ENCODE data around the gene NLGN2. TPM values are rescaled to one million over a fixed set of nuclear protein-coding genes. Genes with fewer than 3 reads are reported as not detected.

NLGN2 gene
- total and polyA plus RNA-seq, 4 donors, result 0.24 to 2.4 (median 0.90) TPM

- 93% methylated on average over 29 of the region's 29 CpGs for WGBS
- Histone ChIP-seq H3K4me3 (ENCODE audit: low read depth in 1 of 3, low read length in 3 of 3) (no peak overlapping the region), H3K9ac (ENCODE audit: low read depth in 1 of 2, low read length in 2 of 2) (no peak overlapping the region), H3K36me3 (ENCODE audit: control insufficient read depth in 4 of 4, insufficient read depth in 3 of 4, low read depth in 1 of 4, low read length in 3 of 4) (no peaks in the 10 kb centered on the region), H3K27me3 (ENCODE audit: control insufficient read depth in 4 of 4, insufficient read depth in 4 of 4, low read length in 3 of 4) (no peaks in the 10 kb centered on the region), H3K9me3 (ENCODE audit: control insufficient read depth in 4 of 4, low read length in 3 of 4) (no peaks in the 10 kb centered on the region), H3K4me1 (ENCODE audit: control insufficient read depth in 4 of 4, insufficient read depth in 4 of 4, low read length in 3 of 4) (no peaks in the 10 kb centered on the region), H3K27ac (ENCODE audit: low read depth in 1 of 2, low read length in 2 of 2) (no peak overlapping the region)
- no peak for DNase-seq (ENCODE audit: low spot score)
- TF ChIP-seq YY1 (IDR thresholded peaks at IDR 0.05) (no peak), TAF1 (conservative IDR thresholded peaks at IDR 0.05) (no peak), FOXA2 (IDR thresholded peaks at IDR 0.05) (no peak), JUND (IDR thresholded peaks at IDR 0.05) (no peak), ZBTB33 (IDR thresholded peaks at IDR 0.05) (no peak), RAD21 (IDR thresholded peaks at IDR 0.05) (no peak), ATF3 (IDR thresholded peaks at IDR 0.05) (no peak), EGR1 (IDR thresholded peaks at IDR 0.05; ENCODE audit: low read depth in 2 of 2) (no peak), NR2F2 (IDR thresholded peaks at IDR 0.05) (no peak), SP1 (IDR thresholded peaks at IDR 0.05) (no peak), HNF4A (conservative IDR thresholded peaks at IDR 0.05) (no peak), CTCF (IDR thresholded peaks at IDR 0.05; ENCODE audit: low read depth, low read length, missing input control) (no peak), FOXA1 (IDR thresholded peaks at IDR 0.05) (no peak), HNF4G (IDR thresholded peaks at IDR 0.05) (no peak)
These were observed 19.3 kb downstream of the NLGN2 start for GRCh38 chr17:7426896-7427489.

GRCh38 chr17:7427549-7427948 lies 19.9 kb downstream of the NLGN2 start:
- TF ChIP-seq YY1 (IDR thresholded peaks at IDR 0.05), result no peak
- TF ChIP-seq JUND (IDR thresholded peaks at IDR 0.05), result no peak
- no peak for TF ChIP-seq ZBTB33 (IDR thresholded peaks at IDR 0.05)
- no peak for TF ChIP-seq EGR1 (IDR thresholded peaks at IDR 0.05; ENCODE audit: low read depth in 2 of 2)
- no peak for TF ChIP-seq GABPA (IDR thresholded peaks at IDR 0.05 in 1 of 2, conservative IDR thresholded peaks at IDR 0.05 in 1 of 2)
- no peak for TF ChIP-seq RAD21 (IDR thresholded peaks at IDR 0.05)
- TF ChIP-seq CTCF (IDR thresholded peaks at IDR 0.05; ENCODE audit: low read depth, low read length, missing input control), result no peak
- no peak for TF ChIP-seq RXRA (IDR thresholded peaks at IDR 0.05)
- no peak for TF ChIP-seq HNF4G (IDR thresholded peaks at IDR 0.05)
- TF ChIP-seq FOXA2 (IDR thresholded peaks at IDR 0.05), result no peak
- TF ChIP-seq HNF4A (conservative IDR thresholded peaks at IDR 0.05), result no peak
- no peak for TF ChIP-seq NR2F2 (IDR thresholded peaks at IDR 0.05)
- no peak for TF ChIP-seq FOXA1 (IDR thresholded peaks at IDR 0.05)
- TF ChIP-seq REST (IDR thresholded peaks at IDR 0.05), result no peak
- TF ChIP-seq MAX (IDR thresholded peaks at IDR 0.05), result no peak
- TF ChIP-seq SP1 (IDR thresholded peaks at IDR 0.05), result no peak
- TF ChIP-seq TAF1 (conservative IDR thresholded peaks at IDR 0.05), result no peak
- no peak for TF ChIP-seq ATF3 (IDR thresholded peaks at IDR 0.05)
- H3K9me3 ChIP-seq (ENCODE audit: control insufficient read depth in 4 of 4, low read length in 3 of 4), result no peaks in the 10 kb centered on the region
- 88% methylated on average over 7 of the region's 7 CpGs for WGBS

More at GRCh38 chr17:7427549-7427948, 19.9 kb downstream of the NLGN2 start:
- Histone ChIP-seq H3K9ac (ENCODE audit: low read depth in 1 of 2, low read length in 2 of 2) (no peak overlapping the region), H3K36me3 (ENCODE audit: control insufficient read depth in 4 of 4, insufficient read depth in 3 of 4, low read depth in 1 of 4, low read length in 3 of 4) (no peaks in the 10 kb centered on the region), H3K27ac (ENCODE audit: low read depth in 1 of 2, low read length in 2 of 2) (no peak overlapping the region), H3K4me3 (ENCODE audit: low read depth in 1 of 3, low read length in 3 of 3) (no peak overlapping the region), H3K27me3 (ENCODE audit: control insufficient read depth in 4 of 4, insufficient read depth in 4 of 4, low read length in 3 of 4) (no peaks in the 10 kb centered on the region), H3K4me1 (ENCODE audit: control insufficient read depth in 4 of 4, insufficient read depth in 4 of 4, low read length in 3 of 4) (no peaks in the 10 kb centered on the region)
- no peak for DNase-seq (ENCODE audit: low spot score)
